ENCODE measurements around the gene NAV2.

Gene NAV2

DNA sequence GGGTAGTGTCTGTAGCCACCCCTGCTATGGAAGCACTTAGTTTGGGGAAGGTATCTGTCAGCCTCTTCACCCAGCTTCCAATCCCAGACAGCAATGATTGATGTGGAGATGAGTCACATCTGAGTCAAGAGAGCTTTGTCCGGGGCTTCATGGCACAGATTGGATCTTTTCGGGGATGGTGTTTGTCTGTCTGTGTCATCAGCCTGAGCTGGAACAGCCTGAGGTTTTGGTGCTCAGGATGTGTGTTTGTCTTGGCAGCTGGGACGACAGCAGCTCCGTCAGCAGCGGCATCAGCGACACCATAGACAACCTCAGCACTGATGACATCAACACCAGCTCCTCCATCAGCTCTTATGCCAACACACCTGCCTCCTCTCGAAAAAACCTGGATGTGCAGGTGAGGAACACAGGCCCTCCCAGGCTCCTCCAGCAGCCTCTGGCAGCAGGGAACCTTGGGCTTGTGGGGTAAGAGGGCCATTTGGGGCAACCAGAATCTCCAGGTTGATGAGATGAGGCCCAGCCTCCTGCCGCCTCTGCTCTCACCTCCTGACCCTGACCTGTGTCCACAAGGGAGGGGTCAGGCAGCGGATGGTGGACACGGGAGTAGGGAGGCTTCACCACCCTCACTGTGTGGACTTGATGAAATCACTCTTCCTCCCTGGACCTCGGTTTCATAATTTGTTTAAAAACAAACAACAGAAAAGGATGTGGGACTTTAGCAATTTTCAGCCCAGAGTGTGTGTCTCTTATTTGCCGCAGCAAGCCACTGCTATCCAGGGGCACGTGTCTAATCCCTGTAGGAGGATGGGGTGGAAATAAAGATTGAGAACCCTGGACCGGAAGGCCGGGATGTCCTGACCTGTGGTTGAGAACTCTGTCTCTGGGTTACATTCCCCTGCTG lies 323.3 kb downstream of the NAV2 start:
- DNase-seq (ENCODE audit: low read depth), result peak; percentile 66
- TF ChIP-seq, protein P1, sequence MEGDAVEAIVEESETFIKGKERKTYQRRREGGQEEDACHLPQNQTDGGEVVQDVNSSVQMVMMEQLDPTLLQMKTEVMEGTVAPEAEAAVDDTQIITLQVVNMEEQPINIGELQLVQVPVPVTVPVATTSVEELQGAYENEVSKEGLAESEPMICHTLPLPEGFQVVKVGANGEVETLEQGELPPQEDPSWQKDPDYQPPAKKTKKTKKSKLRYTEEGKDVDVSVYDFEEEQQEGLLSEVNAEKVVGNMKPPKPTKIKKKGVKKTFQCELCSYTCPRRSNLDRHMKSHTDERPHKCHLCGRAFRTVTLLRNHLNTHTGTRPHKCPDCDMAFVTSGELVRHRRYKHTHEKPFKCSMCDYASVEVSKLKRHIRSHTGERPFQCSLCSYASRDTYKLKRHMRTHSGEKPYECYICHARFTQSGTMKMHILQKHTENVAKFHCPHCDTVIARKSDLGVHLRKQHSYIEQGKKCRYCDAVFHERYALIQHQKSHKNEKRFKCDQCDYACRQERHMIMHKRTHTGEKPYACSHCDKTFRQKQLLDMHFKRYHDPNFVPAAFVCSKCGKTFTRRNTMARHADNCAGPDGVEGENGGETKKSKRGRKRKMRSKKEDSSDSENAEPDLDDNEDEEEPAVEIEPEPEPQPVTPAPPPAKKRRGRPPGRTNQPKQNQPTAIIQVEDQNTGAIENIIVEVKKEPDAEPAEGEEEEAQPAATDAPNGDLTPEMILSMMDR (IDR thresholded peaks at IDR 0.05; ENCODE audit: low read depth, low read length, missing control alignments), result no peak
- in situ Hi-C loops (cut with HindIII; ENCODE audit: low sequenced_read_pairs), result no loop called here
- H3K4me3 ChIP-seq (ENCODE audit: low read depth, low read length), result no peak overlapping the region

DNA sequence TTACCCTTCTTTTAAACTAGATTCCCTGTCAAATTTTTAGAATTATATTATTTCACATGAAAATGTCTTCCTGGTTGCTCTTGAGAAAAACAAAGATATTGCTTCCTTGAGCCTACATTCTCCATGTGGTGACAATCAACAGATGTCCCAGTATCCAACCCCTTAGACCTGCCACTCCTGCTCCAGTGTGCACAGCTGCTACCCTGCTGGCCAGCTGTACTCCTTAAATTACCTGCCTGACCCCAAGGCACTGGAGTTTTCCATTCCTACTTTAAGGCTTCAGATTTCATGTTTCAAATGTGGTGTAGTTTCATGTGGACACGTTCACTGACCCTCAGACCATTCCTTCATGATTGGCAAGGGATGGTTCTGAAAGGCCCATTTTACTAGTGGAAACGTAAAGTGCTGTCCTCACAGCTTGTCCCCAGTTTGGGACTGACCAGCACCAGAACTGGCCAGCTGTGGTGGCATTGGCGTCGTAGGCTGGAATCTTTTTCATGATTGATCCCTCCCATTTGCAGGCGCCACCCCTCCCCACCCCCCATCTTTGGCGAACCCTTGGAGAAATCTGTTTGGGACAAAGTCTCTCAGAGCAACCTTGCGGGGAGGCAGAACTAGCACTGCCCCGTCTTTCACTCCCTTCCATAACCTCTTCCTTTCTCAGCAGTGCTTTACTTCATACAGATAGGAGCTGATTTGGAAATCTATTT lies 324.1 kb downstream of the NAV2 start:
- in situ Hi-C loops (cut with HindIII; ENCODE audit: low sequenced_read_pairs), result no loop called here
- no peak overlapping the region for H3K4me3 ChIP-seq (ENCODE audit: low read depth, low read length)
- no peak for DNase-seq (ENCODE audit: low read depth)
- TF ChIP-seq, protein P1 (IDR thresholded peaks at IDR 0.05; ENCODE audit: low read depth, low read length, missing control alignments), result no peak

DNA sequence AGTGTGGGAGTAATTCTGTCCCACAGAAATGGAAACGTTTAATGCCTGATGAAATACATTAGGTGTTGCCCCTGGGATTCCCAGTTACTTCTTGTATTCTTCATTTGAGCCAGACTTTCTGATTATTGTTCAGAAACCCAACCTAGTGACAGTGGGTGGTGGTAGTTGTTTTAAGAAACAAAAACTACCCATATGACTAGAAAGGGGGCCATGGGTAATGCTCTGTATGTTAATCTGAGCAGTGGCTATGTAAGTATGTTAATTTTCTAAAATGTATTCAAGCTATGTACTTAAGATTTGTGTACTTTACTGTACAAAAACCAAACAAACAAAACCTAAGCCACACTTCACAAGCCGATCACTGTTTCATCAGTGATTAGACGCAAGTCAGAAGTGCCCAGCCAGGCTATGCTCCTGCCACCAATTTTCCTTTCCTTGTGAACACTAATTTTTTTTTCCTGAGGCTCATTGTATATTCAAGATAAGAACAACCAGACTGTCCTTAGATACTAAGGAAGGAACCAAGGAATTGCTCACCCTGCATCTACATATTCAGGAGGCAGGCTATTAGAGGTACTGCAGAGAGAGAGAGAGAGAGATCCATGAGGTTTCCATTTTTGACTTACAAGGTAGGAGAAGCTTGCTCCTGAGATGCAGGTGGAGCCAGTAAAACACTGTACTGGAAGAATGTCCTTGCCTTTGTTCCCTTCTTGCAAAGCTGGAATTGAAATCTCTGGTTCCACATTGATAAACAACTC lies 324.9 kb downstream of the NAV2 start:
- TF ChIP-seq, protein P1 (IDR thresholded peaks at IDR 0.05; ENCODE audit: low read depth, low read length, missing control alignments), result no peak
- in situ Hi-C loops (cut with HindIII; ENCODE audit: low sequenced_read_pairs), result no loop called here
- H3K4me3 ChIP-seq (ENCODE audit: low read depth, low read length), result no peak overlapping the region
- DNase-seq (ENCODE audit: low read depth), result no peak

DNA sequence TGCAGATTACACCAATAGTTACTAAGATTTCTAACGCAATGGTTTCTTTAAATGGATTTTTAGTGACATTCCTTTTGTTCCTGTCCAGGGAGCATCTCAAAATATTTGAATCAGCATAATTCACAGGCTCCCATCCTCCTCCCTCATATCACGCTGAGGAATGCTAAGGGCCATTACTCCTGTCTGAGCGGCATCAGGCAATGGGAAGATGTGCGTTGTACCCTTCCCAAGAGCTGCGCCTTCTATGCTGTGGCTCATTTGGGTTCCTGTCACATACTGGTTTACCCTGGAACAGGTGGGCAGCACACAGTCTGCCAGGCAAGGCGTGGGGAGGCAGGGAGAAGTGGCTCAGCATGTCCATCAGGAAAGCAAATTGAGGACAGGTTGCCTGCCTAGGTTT lies 325.8 kb downstream of the NAV2 start:
- no peak for DNase-seq (ENCODE audit: low read depth)
- no peak overlapping the region for H3K4me3 ChIP-seq (ENCODE audit: low read depth, low read length)
- TF ChIP-seq, protein P1 (IDR thresholded peaks at IDR 0.05; ENCODE audit: low read depth, low read length, missing control alignments), result no peak
- in situ Hi-C loops (cut with HindIII; ENCODE audit: low sequenced_read_pairs), result no loop called here

DNA sequence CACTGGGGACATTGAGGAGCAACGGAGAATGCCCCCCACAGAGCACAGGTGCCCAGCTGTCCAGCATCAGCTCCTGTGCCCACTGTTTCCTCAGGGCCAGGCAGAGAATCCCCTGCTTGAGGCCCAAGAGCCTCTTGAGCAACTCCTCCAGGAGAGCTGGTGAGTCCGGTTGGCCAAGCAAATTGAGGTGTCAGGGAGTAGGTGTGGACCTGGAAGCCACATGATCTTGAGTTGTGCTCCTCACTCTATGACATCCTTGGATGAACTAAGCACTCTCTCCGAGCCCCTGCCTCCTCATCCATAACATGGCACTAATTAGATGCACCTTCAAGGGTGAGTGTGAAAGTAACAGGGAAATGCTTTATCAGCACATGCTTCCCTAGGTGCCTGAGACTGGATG lies 326.3 kb downstream of the NAV2 start:
- TF ChIP-seq, protein P1 (IDR thresholded peaks at IDR 0.05; ENCODE audit: low read depth, low read length, missing control alignments), result no peak

DNA sequence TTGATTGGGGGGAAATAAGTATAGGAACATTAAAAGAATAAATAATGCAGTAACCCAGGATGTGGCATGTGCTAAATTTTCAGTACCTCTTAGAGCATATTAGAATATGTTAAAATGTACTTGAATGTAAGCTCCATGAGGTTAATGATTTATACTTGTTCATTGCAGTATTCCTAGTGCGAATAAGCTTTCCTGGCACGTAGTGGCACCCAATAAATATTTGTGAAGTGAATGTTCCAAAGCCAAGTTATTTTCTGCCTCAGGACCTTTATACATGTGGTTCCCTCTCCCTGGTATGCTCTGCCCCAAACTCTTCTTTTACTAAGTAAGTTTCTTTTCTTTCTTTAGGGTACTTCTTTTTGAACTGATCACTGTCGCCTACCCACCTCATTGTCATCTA lies 328.9 kb downstream of the NAV2 start:
- H3K4me3 ChIP-seq (ENCODE audit: low read depth, low read length), result no peak overlapping the region
- in situ Hi-C loops (cut with HindIII; ENCODE audit: low sequenced_read_pairs), result no loop called here
- TF ChIP-seq, protein P1 (IDR thresholded peaks at IDR 0.05; ENCODE audit: low read depth, low read length, missing control alignments), result no peak
- DNase-seq (ENCODE audit: low read depth), result no peak

More for the DNA sequence above, 326.3 kb downstream of the NAV2 start:
- H3K4me3 ChIP-seq (ENCODE audit: low read depth, low read length), result no peak overlapping the region
- in situ Hi-C loops (cut with HindIII; ENCODE audit: low sequenced_read_pairs), result no loop called here
- DNase-seq (ENCODE audit: low read depth), result no peak

All from astrocyte of the cerebellum (primary cell).